GM18498 (cell line): Measurements from ENCODE around the gene PWP2.
"Not testable (repeated sequence)": the region's sequence is repeated elsewhere in the genome, so short reads cannot be mapped to it uniquely, and the experiment has no call there.

Source experiments
- ATAC-seq: cut with Tn5 transposase; IDR thresholded peaks from one replicate; pipeline ENCODE4 v1.9.1; 2021; ENCODE audit warnings: mild to moderate bottlenecking, moderate library complexity; ENCODE audit not compliant: unreplicated experiment

The PWP2 gene

DNA sequence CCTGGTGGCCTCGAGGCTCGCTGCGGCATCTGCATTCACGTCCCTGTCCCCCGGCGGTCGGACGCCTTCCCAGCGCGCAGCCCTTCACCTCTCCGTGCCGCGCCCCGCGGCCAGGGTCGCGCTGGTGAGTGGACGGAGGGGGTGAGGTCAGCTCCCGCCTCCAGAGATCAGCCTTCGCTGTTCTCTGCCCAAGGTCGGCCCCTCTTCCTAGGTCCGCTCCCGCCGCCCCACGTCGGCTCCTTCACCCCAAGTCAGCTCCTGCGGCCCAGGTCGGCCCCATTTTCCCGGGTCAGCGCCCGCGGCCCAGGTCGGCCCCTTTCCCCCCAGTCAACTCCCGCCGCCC is 26.5 kb downstream of the PWP2 start:
- ATAC-seq = not testable (repeated sequence)

DNA sequence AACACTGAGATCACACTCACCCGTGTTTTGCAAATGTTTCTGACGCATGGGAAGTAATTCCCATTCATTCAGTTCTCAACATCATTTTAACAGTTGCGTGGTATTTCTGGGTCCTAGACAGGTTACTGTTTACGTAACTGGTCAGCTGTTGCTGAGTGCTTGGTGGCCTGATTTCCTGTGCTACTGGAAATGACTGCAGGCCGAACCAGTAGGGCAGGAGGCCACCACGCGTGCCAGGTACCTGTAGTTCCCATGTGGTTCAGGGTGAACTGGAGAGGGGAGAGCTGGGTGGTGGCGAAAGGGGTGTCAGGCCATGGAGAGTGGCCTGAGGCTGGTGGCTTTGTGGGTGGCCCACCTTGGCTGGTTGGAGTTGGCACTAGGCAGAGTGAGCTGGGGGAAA is 27.5 kb downstream of the PWP2 start:
- ATAC-seq = not testable (repeated sequence)

DNA sequence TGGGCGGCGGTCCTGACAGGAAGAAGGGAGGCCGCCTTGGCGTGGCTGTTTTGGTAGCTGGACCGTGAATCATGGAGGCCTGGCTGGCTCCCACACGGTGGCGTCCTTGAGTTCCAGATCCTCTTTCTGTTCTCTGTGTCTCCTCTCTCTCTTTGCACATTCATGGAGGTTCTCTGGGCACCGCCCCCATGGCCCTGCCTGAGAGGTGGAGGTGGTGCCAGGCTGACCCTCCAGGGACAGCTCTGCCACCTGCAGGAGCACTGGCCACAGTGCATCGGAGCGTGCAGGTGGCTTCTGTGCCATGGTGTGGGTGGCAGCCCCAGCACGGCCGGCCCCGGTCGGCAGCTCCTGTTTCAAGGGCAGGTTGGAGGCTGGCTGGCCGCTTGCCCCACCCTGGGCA is 30.8 kb downstream of the PWP2 start:
- ATAC-seq = peak; percentile 55

DNA sequence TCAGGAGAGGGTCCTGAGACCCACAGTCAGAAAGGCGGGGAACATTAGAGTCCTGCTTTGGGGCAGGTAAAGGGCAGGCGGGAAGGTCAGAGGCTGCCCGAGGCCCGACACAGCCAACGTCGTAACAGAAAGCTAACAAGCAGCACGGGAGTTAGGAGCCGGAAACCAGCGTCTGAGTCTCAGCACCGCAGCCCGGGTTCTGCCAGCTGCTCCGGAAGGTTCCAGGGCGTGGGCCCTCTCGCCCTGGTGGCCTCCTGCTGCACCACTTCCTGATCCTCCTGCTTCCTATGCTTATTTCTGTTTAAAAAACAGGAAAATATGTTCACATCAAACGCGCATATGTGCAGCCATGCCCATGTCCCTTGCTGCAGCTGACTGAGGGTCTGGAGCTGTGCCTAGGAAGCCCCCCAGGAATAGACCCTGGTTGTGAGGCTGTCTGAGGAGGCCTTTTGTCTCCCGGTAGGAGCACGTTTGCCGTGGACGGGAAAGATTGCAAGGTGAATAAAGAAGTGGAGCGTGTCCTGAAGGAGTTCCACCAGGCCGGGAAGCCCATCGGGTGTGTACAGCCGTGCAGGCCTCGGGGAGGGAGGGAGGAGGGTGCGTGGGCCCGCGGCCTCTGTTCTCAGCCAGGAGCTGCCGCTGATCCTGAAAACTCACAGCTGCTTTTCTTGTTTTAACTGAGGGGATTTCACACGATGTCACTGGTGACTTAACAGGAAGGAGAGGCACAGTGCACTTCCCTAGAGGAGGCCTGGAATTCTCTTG is 32.8 kb downstream of the PWP2 start:
- not testable (repeated sequence) for ATAC-seq

DNA sequence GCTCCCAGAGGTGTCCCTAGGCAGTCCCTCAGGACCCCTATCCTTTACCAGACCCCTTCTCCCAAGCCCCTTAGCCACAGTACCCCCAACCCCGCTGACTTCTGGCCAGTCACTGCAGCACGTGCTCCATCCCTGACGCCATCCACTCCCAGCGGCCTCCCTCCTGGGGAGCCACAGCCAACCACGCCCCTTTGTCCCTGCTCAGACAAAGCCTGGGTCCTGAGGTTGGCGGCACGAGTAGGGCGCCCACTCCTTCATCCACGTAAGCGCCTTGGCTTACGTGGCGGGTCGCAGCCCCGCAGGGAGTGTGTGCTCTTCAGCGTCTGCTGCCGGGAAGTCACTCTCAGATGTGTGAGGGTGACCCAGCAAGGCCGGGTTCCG is 33.3 kb downstream of the PWP2 start:
- ATAC-seq = not testable (repeated sequence)

DNA sequence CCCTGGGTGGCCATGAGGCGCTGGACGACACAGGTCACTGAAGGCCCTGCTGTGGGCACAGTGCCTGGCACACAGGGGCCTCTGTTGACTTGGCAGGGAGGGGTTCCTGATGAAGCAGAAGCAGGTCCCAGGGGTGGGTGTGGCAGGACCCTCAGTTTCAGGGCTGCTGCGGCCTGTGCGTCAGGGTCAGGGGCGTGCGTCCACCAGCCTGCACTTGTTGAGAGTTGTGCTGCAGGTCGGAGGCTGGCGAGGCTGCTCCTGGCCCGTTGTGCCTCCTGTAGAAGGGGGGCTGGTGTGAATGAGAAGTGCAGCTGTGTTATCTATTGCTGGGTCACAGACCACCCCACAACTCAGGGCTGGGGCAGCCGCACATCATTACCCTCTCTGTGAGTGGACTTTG is 35.3 kb downstream of the PWP2 start:
- ATAC-seq = not testable (repeated sequence)

DNA sequence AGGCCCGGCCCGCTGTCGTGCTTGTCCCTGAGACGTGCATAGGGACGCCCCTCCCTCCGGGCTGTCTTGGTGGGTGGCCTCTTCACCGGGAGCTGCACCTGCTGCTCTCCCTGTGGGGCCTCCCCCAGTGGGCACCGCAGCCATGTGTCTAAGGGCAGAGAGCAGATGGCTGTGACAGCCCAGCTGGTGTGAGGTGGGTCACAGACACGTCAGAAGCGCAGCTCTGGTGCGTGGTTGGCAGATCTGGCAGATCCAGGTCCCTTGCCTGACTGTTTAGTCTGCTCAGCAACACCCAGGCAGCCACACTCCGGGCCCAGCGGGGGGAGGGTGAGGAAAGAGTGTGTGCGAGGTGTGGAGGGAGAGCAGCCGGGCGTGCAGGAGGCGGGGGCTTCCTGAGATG is 36.2 kb downstream of the PWP2 start:
- ATAC-seq = peak; percentile 46

DNA sequence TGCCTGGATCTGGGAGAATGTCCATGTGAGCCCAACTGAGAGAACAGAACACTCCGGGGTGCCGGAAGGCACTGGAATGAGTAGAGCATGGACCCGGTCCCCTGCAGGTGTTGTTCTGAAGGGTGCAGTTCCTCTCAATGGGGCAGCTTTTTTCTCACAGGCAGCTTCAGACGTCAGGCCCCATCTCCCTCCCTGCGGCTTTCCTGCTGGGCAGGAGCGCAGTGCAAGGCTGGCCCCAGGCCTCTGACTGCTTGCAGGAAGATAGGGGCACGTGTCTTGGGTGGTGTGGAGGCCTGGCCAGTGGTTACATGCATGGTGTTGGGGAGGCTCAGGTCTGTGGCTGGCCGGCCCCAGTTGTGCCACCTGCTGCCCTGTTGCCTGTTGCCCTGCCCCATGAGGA is 36.8 kb downstream of the PWP2 start:
- not testable (repeated sequence) for ATAC-seq

DNA sequence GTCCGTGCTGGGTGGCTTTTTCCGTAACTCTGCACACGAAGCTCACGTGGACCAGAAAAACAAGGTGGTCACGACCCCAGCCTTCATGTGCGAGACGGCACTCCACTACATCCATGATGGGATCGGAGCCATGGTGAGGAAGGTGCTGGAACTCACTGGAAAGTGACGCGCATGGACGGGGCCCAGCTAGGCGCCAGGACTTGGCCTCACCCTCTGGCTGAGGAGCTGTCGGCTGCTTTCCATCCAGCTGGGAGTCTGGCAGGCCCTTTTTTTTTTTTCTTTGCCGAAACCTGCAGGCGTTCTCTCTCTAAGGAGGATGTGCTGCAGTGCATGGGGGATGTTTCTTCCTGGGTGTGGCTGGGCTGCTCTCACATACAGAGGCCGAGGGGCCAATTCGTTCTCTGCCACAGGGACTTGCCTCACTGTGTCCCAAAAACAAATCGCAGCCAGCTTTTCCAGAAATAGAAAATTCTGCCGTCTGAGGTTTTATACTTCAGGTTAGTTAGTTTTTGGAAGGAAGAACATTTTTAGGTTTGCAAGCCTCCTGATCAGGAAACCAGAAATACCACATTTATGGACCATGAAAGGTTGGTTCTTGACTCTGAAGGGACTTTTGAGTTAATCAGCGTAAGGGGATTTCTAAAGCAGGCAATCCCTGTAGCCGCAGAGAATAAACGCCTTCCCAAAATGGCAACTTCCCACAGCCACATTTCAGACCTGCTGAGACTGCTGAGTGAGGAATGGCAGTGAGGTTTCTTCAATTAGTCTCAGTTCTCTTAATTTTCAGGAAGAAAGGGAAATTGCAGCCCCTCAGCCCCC is 37.8 kb downstream of the PWP2 start:
- not testable (repeated sequence) for ATAC-seq

DNA sequence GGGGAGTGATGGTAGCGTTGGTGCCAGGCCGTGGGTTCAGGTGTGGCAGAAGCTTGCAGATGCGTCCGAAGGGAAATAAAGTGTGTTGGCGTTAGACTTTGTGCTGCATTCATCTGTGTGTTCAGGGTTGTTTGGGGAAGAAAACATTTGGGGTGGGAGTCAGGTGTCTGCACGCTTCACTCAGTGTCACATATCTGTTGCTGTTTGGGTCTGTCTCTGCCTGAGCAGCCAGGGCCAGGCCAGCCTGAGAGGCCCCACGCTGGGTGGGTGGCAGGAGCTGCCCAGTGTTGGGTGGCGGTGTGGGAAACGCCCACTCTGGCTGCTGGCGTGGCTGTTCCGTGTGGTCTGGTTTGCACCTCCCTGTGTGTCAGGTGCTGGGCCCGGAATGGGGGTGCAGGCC is 38.4 kb downstream of the PWP2 start:
- not testable (repeated sequence) for ATAC-seq

DNA sequence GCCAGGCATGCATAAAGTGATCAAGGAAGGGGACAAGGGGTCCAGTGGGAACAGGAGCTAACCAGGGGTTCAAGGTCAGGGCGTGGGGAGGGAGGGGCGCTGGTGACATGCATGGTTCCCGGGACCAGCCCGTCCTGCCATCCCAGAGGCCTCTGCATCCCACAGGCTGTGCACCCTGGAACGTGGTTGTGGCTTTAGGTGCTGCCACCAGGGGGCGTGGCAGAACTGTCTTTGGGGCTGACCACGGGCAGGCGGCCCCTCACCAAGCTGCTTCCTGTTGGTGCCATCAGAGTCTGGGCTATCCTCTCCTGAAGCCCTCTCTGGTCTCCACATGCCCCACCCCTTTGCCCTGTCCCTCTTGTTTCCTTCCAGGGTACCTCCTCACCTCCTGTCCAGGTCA is 39.9 kb downstream of the PWP2 start:
- not testable (repeated sequence) for ATAC-seq

DNA sequence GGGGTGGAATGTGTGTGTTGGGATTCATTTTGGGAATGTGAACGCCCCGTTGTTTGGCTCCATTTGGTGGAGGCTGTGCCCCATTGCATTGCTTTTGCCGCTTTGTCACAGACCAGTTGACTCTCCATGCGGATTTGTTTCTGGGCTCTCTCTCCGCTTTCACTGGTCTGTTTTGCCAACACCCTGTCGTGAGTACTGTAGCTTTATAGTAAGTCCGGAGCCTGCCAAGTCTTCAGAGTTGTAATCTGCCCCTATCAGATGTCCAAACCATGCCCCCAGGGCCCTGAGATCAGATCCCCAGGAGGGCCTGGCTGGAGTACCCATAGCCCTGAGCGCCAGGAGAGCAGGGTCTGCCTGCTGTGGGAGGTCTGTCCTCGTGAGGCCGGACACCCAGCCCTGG is 43.1 kb downstream of the PWP2 start:
- not testable (repeated sequence) for ATAC-seq

DNA sequence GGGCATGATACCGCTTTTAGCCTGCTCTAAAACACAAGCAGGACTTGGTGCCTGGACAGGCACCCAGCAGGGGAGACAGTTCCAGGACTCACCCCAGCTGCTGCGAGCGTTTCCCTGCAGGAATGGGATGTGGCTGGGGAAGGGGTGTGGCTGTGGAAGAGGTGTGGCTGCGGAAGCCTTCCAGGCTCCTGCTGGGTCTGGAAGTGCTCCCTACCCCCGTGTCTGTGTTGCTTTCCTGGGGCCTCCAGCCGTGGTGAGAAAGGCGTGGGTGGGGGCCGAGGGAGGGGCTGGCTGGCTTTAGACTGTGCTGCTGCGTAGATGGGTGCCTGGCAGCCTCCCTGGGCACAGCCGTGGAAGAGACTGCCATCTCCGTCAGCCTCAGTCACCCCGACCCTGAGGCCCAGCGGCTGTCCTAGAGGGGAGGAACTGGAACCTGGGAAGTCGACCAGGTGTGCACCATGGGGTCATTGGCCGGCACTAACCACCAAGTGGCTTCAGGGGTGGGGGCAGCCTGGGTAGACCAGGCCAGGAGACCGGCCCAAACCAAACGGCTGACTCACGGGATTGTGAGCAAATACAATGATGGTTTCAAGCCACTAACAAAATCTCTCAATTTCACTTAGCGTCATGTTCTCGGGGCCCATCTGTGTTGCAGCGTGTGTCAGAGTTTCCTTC is 46.2 kb downstream of the PWP2 start:
- ATAC-seq = not testable (repeated sequence)

DNA sequence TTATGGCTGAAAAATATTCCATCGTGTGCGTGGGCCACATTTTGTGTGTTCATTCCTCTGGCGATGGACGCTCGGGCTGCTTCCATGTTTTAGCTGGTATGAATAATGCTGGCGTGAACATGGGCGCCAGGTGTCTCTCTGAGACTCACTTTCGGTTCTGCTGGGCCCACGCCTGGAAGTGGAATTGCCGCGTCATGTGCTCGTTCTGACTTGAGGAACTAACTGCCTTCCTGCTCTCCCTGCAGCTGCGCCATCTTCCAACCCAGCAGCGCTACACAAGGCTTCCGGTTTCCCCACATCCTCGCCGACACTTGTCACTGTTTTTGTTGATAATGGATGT is 46.7 kb downstream of the PWP2 start:
- not testable (repeated sequence) for ATAC-seq

DNA sequence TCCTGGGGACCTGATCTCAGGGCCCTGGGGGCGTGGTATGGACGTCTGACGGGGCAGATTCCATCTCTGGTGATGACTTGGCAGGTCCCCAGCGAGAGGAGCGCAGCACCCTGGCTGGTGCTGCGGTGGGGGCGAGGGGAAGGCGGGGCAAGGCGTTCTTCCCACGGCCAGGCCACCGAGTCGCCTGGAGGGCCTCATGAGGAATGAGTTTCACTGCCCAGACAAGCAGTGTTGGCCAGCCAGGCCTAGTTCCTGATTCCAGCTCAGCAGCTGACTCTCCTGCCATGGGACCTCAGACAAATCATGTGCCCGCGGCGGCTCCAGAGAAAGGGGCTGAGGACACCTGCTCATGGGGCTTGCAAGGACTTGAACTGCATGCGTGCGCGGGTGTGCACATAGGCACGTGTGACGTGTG is 47.6 kb downstream of the PWP2 start:
- ATAC-seq = not testable (repeated sequence)

DNA sequence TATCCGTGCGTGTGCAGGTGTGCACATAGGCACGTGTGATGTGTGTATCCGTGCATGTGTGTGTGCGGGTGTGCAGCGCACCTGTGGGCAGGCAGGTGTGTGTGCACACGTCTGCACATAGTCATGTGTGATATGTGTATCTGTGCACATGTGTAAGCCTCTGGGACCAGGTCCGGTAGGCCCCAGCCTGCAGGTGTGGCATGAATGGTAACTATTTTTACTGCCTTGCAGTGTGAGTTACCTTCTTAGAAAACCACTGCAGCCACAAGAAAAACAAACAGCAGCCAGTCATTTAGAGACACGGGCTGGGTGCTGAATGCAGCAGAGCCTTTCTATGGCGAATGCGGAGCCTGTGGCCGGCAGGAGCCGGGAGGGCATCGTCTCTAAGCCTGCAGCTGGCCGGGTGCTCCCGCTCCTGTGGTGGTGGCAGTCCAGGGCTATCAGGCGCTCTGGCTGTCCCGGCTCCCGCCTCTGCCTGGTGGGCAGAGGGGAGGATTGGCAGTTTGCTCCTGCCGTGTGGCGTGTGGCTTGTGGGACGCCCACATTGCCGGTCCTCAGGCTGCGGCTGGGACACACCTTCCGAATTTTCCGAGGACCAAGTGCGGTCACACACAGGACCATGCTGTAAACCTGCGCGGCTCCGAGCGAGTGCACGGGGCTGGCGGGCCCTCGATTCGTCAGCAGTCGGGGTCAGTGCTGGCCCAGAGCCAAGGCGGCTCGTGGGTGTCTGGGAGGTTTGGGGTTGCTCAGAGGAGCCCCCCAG is 48.2 kb downstream of the PWP2 start:
- ATAC-seq = peak; percentile 46

DNA sequence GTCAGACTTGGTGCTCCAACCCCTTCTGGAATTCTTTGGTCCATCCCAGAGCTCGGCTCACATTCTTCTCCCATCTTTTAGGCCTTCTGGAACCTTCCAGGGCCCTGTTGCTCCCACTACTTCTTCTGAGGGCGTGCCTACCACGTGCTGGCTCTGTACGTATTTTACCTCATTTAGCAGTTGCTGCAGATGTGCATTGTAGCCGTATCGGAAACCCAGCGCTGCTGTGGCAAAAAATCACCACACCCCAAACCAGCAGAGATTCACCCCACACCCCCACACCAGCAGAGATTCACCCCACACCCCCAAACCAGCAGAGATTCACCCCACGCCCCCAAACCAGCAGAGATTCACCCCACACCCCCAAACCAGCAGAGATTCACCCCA is 48.8 kb downstream of the PWP2 start:
- ATAC-seq = not testable (repeated sequence)

DNA sequence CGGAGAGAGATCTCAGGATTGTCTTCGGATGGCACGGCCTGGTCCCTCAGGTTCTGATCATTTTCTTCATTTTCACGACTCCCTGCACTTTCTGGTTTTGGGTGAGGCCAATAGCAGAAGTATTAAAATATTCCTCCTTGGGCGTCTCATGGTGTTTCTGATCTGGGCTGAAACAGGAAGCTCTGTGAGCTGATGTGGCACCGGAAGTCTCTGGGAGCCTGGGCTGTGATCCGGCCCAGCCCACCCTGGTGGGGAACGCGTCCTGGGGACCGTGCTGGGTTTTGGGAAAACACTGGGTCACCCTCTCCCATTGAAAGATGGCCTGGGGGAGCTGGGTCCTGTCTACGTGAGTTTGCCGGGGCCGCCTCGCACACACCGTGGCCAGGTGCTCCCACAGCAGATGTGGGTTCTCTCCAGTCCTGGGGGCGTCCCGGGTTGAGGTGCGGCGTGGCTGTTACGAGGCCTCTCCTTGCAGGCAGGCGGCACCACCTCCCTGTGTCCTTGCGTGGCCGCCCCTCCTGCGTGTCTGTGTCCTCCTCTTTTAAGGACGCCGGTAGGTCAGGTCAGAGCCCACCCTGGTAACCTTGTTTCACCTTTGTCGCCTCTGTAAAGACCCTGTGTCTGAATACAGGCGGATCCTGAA is 50.4 kb downstream of the PWP2 start:
- ATAC-seq = not testable (repeated sequence)

DNA sequence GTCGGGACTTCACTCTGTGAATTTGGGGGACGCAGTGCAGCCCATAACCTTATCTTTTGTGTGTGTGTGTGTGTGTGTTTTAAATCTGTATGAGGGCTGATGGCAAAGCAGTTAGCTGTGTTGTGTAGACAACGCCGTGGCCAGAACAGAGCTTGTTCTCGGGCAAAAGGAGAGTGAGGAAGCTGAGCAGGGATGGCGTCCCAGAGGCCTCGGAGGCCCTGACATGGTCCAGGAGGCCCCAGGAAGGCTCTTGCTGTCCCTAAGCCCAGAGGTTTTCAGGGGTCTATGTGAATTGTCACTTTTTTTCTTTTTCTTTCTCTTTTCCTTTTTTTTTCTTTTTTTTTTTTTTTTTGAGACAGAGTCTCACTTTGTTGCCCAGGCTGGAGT is 50.9 kb downstream of the PWP2 start:
- not testable (repeated sequence) for ATAC-seq
